K562 (cell line): ENCODE measurements around the gene SLC7A6OS. TPM values are rescaled to one million over a fixed set of nuclear protein-coding genes. Genes with fewer than 3 reads are reported as not detected.

Experiments
- BRCA1 ChIP-seq, 2 experiments: fragments of 450-650 bp in 1 of 2; sonication (generic) in 1 of 2; formaldehyde crosslinking in 1 of 2; IDR thresholded peaks; 2 replicates each; pipeline versions ENCODE4 v1.5.0 to v1.6.1; 2017 to 2020; ENCODE audit warnings: mild to moderate bottlenecking in 1 of 2, missing genetic modification reagents in 1 of 2
- CBFA2T2 ChIP-seq: fragments of 450-650 bp; conservative IDR thresholded peaks from 2 replicates; pipeline ENCODE4 v1.6.1; 2017; ENCODE audit warnings: mild to moderate bottlenecking
- CCAR2 ChIP-seq: fragments of 200-400 bp; formaldehyde crosslinking; IDR thresholded peaks from 2 replicates; pipeline ENCODE4 v1.6.1; 2017; ENCODE audit warnings: mild to moderate bottlenecking, low read depth, low read length
- EHMT2 ChIP-seq: fragments of 450-650 bp; IDR thresholded peaks from 2 replicates; pipeline ENCODE4 v1.6.1; 2018; ENCODE audit warnings: antibody characterized with exemption
- ELF1 ChIP-seq: fragments of 200-800 bp; sonication (Bioruptor generic); IDR thresholded peaks from 2 replicates; pipeline ENCODE4 v1.6.1; 2016; ENCODE audit warnings: missing genetic modification characterization, missing compliant biosample characterization
- LARP7 ChIP-seq: fragments of 450-650 bp; IDR thresholded peaks from 2 replicates; pipeline ENCODE4 v1.6.1; 2016
- NRF1 ChIP-seq, 2 experiments: fragments of 450-650 bp; IDR thresholded peaks in 1 of 2; conservative IDR thresholded peaks in 1 of 2; 2 replicates each; pipeline ENCODE4 v1.6.1; 2014; ENCODE audit warnings: mild to moderate bottlenecking in 2 of 2
- POLR2A ChIP-seq: fragments of 450-650 bp; conservative IDR thresholded peaks from 2 replicates; pipeline ENCODE4 v1.6.1; 2016
- POLR2H ChIP-seq: IDR thresholded peaks from 2 replicates; pipeline ENCODE4 v1.6.1; 2016; ENCODE audit warnings: missing genetic modification characterization, low read depth, mild to moderate bottlenecking, control low read depth, missing compliant biosample characterization, moderate library complexity
- RBBP5 ChIP-seq: fragments of 200-600 bp; sonication (generic); IDR thresholded peaks from 2 replicates; pipeline ENCODE4 v1.6.1; 2012; ENCODE audit warnings: borderline replicate concordance, mild to moderate bottlenecking, low read length, control low read depth, inconsistent platforms; ENCODE audit not compliant: insufficient read depth, poor library complexity, severe bottlenecking
- SIN3A ChIP-seq, 2 experiments: fragments of 150-350 bp in 1 of 2; IDR thresholded peaks; 2 replicates each; pipeline ENCODE4 v1.6.1; 2011 to 2016; ENCODE audit warnings: borderline replicate concordance in 2 of 2, low read depth in 2 of 2, low read length in 2 of 2, mild to moderate bottlenecking in 2 of 2, moderate library complexity in 2 of 2; ENCODE audit not compliant: control insufficient read depth in 1 of 2
- SREBF1 ChIP-seq: fragments of 150-350 bp; IDR thresholded peaks from 2 replicates; pipeline ENCODE4 v1.6.1; 2014; ENCODE audit warnings: antibody characterized with exemption, low read depth, low read length, borderline replicate concordance
- TCF3 ChIP-seq: sonication (generic); formaldehyde crosslinking; IDR thresholded peaks from 2 replicates; pipeline ENCODE4 v1.4.0; 2020; ENCODE audit warnings: mild to moderate bottlenecking, missing genetic modification reagents
- ZNF24 ChIP-seq: fragments of 450-650 bp; IDR thresholded peaks from 2 replicates; pipeline ENCODE4 v1.6.1; 2016
- ZNF354B ChIP-seq: fragments of 250-450 bp; sonication (Bioruptor Pico); IDR thresholded peaks from 2 replicates; pipeline ENCODE4 v1.4.0; 2020
- polyA plus RNA-seq, 8 experiments: library from polyadenylated mRNA; depleted of rRNA in 4 of 8; stranded (reverse) in 5 of 8; unstranded in 3 of 8; fragments of >200 nt; fragmentation: Nextera tagmentation in 2 of 8; fragmentation: Illumina TruSeq in 1 of 8; extraction: Ambion mirVana in 2 of 8; extraction: Trizol in 1 of 8; gene quantifications; 2 replicates each; pipeline versions ENCODE4 v1.2.1 to v1.2.3, GENCODE V29; 2011 to 2014; ENCODE audit warnings: inconsistent platforms in 1 of 8, missing spikeins in 1 of 8
- total RNA-seq, 7 experiments: library from RNA; depleted of rRNA in 6 of 7; stranded (reverse); fragments of >200 nt in 6 of 7; fragmentation: Illumina TruSeq in 2 of 7; extraction: Trizol in 2 of 7; gene quantifications; 2 replicates each; pipeline versions ENCODE4 v1.2.1 to v1.2.3, GENCODE V29; 2011 to 2021; ENCODE audit warnings: low replicate concordance in 1 of 7
- TF ChIP-seq, protein P1 (sequence below), 2 experiments: fragments of 150-350 bp in 1 of 2; IDR thresholded peaks; 2 replicates each; pipeline ENCODE4 v1.6.1; 2012 to 2016; ENCODE audit warnings: low read depth in 2 of 2, low read length in 2 of 2, mild to moderate bottlenecking in 1 of 2, moderate library complexity in 1 of 2
- TF ChIP-seq, protein P2 (sequence below): sonication (generic); formaldehyde crosslinking; IDR thresholded peaks from 2 replicates; pipeline ENCODE4 v1.8.1; 2023; ENCODE audit warnings: mild to moderate bottlenecking, missing genetic modification reagents

SLC7A6OS gene
- total and polyA plus RNA-seq, 9 of the 15 experiments (the other 6 are each of a cell fraction or from before 2014, with no cell fraction given), result 2.7 to 23.6 (median 17.2) TPM

DNA sequence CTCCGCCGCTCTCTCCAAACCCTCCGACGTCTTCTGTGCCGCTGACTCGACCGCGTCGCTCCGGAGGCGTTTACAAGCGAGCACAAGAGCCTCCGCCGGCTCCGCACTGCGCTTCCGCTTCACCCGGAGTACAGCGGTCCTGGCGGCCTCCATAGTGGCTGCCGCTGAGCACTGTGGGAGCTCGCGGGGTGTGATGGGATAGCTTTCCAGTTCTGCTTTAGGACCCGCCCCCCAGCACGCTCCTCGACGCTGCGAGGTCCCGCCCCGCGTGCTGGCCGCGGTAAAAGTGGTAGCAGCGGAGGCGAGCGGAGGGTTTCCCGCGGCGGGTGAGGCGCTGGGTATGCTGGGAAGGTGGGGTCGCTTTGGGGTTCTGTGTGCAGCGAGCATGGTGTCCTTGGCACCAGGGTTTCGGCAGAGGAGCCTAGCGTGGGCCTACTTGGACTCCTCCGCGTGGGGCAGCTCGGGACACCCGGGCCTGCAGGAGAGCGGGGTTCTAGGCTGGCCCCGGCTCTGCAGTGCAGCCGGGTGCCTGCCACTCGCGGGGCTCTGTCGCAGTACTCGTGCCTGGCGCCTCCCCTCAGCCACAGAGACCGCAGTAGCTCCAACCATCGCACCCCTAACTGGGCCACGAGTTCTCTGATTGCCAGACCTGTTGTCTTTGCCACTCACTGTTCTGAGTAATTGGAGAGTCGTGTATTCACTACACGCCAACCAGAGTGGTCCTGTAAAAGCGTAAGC lies at the start of gene SLC7A6OS, which contains the start of gene PRMT7 (continued):
- TF ChIP-seq, protein P1, sequence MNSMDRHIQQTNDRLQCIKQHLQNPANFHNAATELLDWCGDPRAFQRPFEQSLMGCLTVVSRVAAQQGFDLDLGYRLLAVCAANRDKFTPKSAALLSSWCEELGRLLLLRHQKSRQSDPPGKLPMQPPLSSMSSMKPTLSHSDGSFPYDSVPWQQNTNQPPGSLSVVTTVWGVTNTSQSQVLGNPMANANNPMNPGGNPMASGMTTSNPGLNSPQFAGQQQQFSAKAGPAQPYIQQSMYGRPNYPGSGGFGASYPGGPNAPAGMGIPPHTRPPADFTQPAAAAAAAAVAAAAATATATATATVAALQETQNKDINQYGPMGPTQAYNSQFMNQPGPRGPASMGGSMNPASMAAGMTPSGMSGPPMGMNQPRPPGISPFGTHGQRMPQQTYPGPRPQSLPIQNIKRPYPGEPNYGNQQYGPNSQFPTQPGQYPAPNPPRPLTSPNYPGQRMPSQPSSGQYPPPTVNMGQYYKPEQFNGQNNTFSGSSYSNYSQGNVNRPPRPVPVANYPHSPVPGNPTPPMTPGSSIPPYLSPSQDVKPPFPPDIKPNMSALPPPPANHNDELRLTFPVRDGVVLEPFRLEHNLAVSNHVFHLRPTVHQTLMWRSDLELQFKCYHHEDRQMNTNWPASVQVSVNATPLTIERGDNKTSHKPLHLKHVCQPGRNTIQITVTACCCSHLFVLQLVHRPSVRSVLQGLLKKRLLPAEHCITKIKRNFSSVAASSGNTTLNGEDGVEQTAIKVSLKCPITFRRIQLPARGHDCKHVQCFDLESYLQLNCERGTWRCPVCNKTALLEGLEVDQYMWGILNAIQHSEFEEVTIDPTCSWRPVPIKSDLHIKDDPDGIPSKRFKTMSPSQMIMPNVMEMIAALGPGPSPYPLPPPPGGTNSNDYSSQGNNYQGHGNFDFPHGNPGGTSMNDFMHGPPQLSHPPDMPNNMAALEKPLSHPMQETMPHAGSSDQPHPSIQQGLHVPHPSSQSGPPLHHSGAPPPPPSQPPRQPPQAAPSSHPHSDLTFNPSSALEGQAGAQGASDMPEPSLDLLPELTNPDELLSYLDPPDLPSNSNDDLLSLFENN (IDR thresholded peaks at IDR 0.05; ENCODE audit: low read depth in 2 of 2, low read length in 2 of 2), result peak in 1 of 2 experiments; percentile 64; a peak in 1 of 4 replicates
- TF ChIP-seq RBBP5, result peak; percentile 98
- TF ChIP-seq EHMT2, result no peak
- TF ChIP-seq, protein P2, sequence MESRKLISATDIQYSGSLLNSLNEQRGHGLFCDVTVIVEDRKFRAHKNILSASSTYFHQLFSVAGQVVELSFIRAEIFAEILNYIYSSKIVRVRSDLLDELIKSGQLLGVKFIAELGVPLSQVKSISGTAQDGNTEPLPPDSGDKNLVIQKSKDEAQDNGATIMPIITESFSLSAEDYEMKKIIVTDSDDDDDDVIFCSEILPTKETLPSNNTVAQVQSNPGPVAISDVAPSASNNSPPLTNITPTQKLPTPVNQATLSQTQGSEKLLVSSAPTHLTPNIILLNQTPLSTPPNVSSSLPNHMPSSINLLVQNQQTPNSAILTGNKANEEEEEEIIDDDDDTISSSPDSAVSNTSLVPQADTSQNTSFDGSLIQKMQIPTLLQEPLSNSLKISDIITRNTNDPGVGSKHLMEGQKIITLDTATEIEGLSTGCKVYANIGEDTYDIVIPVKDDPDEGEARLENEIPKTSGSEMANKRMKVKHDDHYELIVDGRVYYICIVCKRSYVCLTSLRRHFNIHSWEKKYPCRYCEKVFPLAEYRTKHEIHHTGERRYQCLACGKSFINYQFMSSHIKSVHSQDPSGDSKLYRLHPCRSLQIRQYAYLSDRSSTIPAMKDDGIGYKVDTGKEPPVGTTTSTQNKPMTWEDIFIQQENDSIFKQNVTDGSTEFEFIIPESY, result no peak; the same call in 1 of the 2 replicates
- peak; percentile 23 for TF ChIP-seq TCF3 (CRISPR knock-in tag)
- TF ChIP-seq CCAR2, result no peak
- peak; percentile 96 for TF ChIP-seq POLR2A
- TF ChIP-seq SREBF1, result no peak
- TF ChIP-seq NRF1 (conservative IDR thresholded peaks at IDR 0.05 in 1 of 2, IDR thresholded peaks at IDR 0.05 in 1 of 2), result peak; percentile 35 to 46; a peak in 3 of 4 replicates
- TF ChIP-seq CBFA2T2, result no peak
- TF ChIP-seq LARP7, result no peak
- no peak for TF ChIP-seq ZNF24
- no peak for TF ChIP-seq BRCA1 (IDR thresholded peaks at IDR 0.05)
- TF ChIP-seq BRCA1 (CRISPR knock-in tag; IDR thresholded peaks at IDR 0.05), result no peak
- peak; percentile 43; the same call in 1 of the 2 replicates for TF ChIP-seq POLR2H (tag)
- peak; percentile 85 for TF ChIP-seq ELF1 (tag)
- no peak for TF ChIP-seq ZNF354B (CRISPR knock-in tag)
- peak; percentile 69 to 71; a peak in 1 of 4 replicates for TF ChIP-seq SIN3A (IDR thresholded peaks at IDR 0.05; ENCODE audit: borderline replicate concordance in 2 of 2, control insufficient read depth in 1 of 2, low read depth in 2 of 2, low read length in 2 of 2)
